Cortex of kidney (tissue), 1 donor: Measurements from ENCODE around the gene MARS2.
"Not testable (repeated sequence)": the region's sequence is repeated elsewhere in the genome, so short reads cannot be mapped to it uniquely, and the experiment has no call there.

ENCODE experiments used
- DNase-seq: peaks from one replicate; lab custom pipeline; 2025; lab: John Stamatoyannopoulos, UW

Gene MARS2

DNA sequence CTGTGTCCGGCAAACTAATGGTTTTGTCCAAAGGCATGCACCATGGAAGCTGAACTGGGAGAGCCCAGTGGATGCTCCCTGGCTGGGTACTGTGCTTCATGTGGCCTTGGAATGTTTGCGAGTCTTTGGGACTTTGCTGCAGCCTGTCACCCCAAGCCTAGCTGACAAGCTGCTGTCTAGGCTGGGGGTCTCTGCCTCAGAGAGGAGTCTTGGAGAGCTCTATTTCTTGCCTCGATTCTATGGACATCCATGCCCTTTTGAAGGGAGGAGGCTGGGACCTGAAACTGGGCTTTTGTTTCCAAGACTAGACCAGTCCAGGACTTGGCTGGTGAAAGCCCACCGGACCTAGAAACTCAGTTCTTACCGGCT is 1.7 kb downstream of the MARS2 start:
- DNase-seq: no peak

DNA sequence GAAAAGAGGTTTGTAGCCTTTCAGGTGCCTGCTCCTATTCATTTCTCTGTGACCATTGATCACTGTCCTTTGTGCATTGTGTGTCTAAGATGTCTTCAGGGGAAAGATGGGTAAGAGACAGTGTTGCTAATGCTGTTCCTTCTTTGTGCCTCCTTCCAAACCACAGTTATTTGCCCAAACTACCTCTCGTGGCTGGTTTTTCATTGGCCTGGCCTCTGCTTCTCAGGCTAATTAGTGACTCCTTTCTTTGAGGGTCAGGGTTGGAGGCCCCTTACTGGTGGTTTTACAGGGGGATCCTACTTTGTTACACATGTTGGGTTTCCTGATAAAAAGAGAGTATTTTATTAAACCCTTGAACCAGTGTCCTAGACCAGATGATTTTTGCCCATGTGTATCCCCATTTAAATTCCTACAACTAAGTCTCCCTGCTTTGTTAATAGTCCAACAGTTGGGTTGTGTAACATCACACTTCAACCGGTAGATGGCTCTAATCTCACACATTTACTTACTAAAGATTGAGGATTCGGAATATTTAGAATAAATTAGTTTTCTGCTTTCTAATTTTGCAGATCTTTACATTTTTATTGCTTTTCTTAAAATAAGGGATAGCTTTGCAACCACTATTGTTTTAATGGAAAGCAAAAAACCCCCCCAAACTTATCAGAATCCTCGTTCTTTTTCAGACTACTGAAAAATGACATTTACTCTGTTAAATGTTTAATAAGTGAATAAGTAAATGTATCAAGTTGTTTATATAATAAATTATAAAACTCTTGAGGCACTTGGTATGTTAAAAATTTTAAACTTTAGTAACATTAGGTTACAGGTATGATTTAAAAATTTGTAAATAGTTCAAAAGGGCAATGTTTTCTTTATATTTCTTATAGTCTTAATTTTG is 2.4 kb downstream of the MARS2 start:
- no peak for DNase-seq

DNA sequence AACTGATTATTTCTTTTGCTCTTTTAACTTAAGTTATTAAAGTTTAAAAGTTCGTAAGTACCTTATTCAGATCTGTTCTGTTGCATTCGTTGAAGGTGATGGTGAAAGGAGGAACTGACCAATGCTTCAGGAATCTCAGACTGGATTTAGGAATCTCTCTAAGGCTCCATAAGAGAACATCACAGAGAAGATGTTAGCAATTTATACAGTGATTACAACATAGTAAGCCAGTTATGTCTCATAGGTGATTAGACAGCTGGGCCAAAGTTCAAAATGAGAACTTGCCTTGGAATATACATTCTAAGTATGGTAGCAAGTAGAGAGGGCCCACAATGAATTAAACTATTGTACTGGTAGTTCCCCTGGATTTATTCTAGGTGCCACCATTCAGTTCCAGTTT is 3.2 kb downstream of the MARS2 start:
- DNase-seq: no peak

DNA sequence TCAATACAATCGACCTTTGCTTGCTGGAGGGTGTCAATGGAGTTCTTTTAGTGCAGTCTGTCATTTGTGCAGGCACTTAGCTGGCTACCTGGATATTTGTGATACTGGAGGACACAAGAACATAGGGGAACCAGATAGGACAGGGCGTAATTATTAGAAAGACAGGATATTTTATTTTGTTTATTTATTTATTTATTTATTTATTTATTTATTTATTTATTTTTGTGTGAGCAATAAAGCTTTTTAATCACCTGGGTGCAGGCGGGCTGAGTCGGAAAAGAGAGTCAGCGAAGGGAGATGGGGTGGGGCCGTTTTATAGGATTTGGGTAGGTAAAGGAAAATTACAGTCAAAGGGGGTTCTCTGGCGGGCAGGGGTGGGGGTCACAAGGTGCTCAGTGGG is 4.0 kb downstream of the MARS2 start:
- not testable (repeated sequence) for DNase-seq

DNA sequence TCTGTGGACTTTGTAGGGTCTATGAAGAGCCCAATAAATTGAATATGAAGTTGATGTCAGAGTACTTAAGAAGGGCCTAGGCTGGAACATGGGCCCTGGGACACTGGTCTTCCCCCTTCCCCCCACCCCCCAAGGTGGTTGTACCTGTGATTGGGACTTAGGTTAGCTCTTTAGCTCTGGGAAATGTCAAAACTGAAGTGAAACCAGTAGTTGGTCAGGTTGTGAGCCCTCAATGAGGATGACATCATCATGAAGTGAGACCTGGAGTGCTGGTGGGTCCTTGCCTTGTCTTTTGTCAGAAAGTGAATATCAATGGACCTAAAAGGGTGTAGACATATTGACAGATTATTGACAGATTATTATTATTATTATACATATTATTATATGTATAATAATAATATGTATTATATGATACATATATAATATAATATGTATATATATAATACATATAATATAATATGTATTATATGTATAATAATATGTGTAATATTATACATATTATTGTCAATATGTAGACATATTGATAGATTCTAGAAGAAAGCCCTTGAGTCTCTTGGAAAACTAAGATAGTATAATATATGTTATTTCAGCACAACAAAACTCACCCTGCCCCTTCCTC is 5.4 kb downstream of the MARS2 start:
- DNase-seq: no peak

DNA sequence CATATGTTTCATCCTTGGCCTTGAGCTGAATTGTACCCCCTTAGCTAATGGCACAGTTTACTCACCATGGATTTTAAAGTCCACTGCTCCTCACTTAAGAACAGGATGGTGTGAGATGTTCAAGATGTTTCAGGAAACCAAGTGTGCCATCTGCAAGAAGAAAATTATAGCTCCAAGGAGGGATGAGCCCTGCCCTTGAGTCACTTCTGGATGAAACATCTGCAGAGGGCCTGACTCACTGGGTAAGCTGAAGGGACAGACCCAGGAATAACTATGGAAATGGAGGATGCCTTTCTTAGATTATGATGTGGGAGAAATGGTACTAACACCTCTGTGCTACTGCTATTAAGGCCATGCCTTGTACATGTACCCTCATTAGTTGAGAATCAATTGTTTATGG is 6.4 kb downstream of the MARS2 start:
- DNase-seq: no peak

DNA sequence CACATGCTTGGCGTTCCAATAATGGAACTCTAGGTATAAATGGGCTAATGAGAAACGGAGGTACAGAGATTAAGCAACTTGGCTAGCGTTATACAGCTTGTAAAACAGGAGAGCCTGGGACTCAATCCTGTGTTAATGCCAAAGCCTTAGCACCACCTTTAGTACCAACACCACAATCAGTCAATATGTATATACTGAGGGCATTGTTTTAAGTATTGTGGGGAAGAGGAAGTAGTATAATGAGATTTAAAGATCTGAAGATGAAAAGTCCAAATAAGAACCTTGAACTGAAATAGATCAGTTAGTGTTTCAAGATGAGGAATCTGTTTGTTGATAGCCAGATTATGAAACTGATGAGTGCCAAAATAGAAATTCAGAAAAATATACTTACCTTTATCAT is 8.1 kb downstream of the MARS2 start:
- no peak for DNase-seq

DNA sequence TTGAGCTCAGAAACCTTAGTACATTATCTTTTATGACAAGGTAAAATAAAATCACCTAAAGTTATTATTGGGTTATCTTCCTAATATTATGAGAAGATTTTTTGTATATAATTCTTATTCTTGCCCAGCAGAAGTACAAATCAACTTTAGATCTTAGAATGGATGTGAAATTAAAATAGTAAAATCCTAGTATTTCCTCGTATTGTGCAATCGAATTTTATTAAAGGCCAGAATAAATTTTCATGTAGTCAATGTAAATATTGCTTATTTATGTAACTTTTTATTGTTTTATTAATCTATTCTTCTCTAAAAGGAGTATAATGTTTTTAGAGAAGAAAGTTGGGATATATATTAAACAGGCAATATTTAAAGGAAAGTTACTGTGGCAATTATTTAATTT is 12.7 kb downstream of the MARS2 start:
- no peak for DNase-seq

DNA sequence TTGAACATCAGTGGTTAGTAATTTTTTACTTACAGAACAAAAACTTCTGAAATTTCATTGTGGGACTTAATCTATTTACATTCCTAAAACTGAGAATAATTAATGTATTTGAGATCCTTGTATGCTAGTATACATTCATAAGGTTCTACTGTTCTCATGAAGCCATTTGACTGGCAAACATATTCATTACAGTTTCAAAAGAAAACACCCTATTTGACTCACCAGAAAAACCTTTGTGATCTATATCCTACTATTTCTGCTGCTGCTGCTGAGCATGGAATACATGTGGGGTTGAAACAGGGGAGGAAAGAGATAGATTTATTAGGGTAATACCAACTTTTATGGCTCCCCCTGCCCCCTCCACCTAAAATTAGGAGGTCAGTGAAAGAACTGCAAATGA is 21.8 kb downstream of the MARS2 start:
- DNase-seq: no peak

DNA sequence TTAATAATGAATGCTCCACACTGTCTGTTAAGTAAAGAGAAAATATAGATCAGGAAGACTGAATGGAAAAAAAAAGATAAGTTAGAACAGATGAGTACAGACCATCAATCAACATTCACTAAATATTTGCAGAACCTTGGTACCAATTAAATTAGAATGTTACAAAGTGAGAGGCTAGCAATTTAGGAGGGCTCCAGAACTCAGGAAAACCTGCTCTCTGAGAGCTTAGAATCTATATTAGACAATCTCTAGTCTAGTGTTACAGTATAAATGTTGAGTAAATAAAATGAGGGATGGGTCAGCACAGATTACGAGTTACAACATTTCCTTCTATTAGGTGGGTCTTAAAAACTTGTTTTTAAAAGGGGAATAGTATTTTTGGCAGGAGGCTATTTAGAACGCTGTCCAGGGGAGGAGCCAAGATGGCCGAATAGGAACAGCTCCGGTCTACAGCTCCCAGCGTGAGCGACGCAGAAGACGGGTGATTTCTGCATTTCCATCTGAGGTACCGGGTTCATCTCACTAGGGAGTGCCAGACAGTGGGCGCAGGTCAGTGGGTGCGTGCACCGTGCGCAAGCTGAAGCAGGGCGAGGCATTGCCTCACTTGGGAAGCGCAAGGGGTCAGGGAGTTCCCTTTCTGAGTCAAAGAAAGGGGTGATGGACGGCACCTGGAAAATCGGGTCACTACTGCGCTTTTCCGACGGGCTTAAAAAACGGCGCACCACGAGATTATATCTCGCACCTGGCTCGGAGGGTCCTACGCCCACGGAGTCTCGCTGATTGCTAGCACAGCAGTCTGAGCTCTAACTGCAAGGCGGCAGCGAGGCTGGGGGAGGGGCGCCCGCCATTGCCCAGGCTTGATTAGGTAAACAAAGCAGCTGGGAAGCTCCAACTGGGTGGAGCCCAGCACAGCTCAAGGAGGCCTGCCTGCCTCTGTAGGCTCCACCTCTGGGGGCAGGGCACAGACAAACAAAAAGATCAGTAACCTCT is 23.7 kb downstream of the MARS2 start:
- not testable (repeated sequence) for DNase-seq

DNA sequence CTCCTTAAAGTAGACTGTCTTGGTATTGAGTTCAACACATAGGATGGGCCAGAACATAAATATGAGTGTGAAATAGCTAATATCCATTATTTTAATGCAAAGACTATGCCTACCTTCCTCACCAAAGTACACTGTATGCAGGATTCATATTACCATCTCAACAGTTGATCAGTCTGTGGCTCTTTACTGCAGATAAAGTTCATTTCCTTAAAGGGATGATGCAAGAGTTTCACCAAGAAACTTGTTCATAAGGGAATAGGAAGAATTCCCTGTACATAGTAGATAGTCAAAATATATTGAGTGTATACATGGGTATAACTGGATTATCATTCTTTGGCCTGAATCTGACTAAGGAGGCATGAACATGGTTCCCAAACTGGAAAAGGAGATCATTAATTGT is 35.0 kb downstream of the MARS2 start:
- no peak for DNase-seq
